OCI-LY1 (cell line): Measurements from ENCODE around the gene TBX15.

Experiments used
- H2AFZ ChIP-seq: fragments of 200-600 bp; sonication (generic), shearing (Covaris generic); 2 replicates; pipeline ENCODE4 v1.6.0; 2014; ENCODE audit warnings: antibody characterized with exemption, mild to moderate bottlenecking, low read length
- H3F3A ChIP-seq: fragments of 200-600 bp; sonication (generic), shearing (Covaris generic); 2 replicates; pipeline ENCODE4 v1.6.0; 2014; ENCODE audit warnings: mild to moderate bottlenecking, antibody characterized with exemption, low read length, moderate library complexity; ENCODE audit not compliant: insufficient read depth
- H3K27ac ChIP-seq: fragments of 200-600 bp; sonication (generic); 2 replicates; pipeline ENCODE4 v1.5.1; 2014; ENCODE audit warnings: low read length, mixed run types, mild to moderate bottlenecking, low read depth; ENCODE audit not compliant: poor library complexity, severe bottlenecking
- H3K27me3 ChIP-seq: fragments of 200-600 bp; sonication (generic); 2 replicates; pipeline ENCODE4 v1.6.0; 2014; ENCODE audit warnings: antibody characterized with exemption, mild to moderate bottlenecking, low read length, moderate library complexity; ENCODE audit not compliant: insufficient read depth
- H3K36me3 ChIP-seq: fragments of 200-600 bp; sonication (generic); 2 replicates; pipeline ENCODE4 v1.6.1; 2014; ENCODE audit warnings: mild to moderate bottlenecking, antibody characterized with exemption, low read length, moderate library complexity, mixed read lengths; ENCODE audit not compliant: insufficient read depth
- H3K4me1 ChIP-seq: fragments of 200-600 bp; sonication (generic); 2 replicates; pipeline ENCODE4 v1.5.1; 2014; ENCODE audit warnings: mild to moderate bottlenecking, low read length, moderate library complexity; ENCODE audit not compliant: insufficient read depth, severe bottlenecking
- H3K4me2 ChIP-seq: fragments of 200-600 bp; sonication (generic), shearing (Covaris generic); 2 replicates; pipeline ENCODE4 v1.6.1; 2014; ENCODE audit warnings: low read length
- H3K4me3 ChIP-seq: fragments of 200-600 bp; sonication (generic); 2 replicates; pipeline ENCODE4 v1.5.1; 2014; ENCODE audit warnings: low read length, low read depth, mild to moderate bottlenecking, mixed read lengths; ENCODE audit not compliant: poor library complexity, severe bottlenecking
- H3K79me2 ChIP-seq: fragments of 200-600 bp; shearing (Covaris generic); 2 replicates; pipeline ENCODE4 v1.6.1; 2016; ENCODE audit warnings: mixed run types, low read length, mixed read lengths; ENCODE audit not compliant: insufficient read depth
- H3K9ac ChIP-seq: fragments of 200-600 bp; sonication (generic), shearing (Covaris generic); 2 replicates; pipeline ENCODE4 v1.6.1; 2014; ENCODE audit warnings: mild to moderate bottlenecking, low read length, mixed read lengths
- H3K9me2 ChIP-seq: fragments of 200-600 bp; sonication (generic), shearing (Covaris generic); 2 replicates; pipeline ENCODE4 v1.6.1; 2014; ENCODE audit warnings: low read depth, mild to moderate bottlenecking, low read length, mixed read lengths
- H3K9me3 ChIP-seq: fragments of 200-600 bp; shearing (Covaris generic); 2 replicates; pipeline ENCODE4 v1.6.1; 2014; ENCODE audit warnings: low read length, mixed read lengths
- H4K20me1 ChIP-seq: fragments of 200-600 bp; sonication (generic), shearing (Covaris generic); 2 replicates; pipeline ENCODE4 v1.6.0; 2016; ENCODE audit warnings: mild to moderate bottlenecking, low read length; ENCODE audit not compliant: insufficient read depth
- CTCF ChIP-seq: fragments of 200-600 bp; sonication (generic), shearing (Covaris generic); IDR thresholded peaks from 2 replicates; pipeline ENCODE4 v1.5.1; 2017; ENCODE audit warnings: mild to moderate bottlenecking, antibody characterized with exemption, low read length, moderate library complexity, mixed read lengths
- EZH2 ChIP-seq: fragments of 200-600 bp; sonication (generic), shearing (Covaris generic); IDR thresholded peaks from 2 replicates; pipeline ENCODE4 v1.8.0; 2017; ENCODE audit warnings: borderline replicate concordance, mixed run types, mild to moderate bottlenecking, antibody characterized with exemption, low read length, moderate library complexity, mixed read lengths

The TBX15 gene

GRCh38 chr1:118859999-118860398, 128.1 kb downstream of the TBX15 start:
- no peaks in the 10 kb centered on the region for H3F3A ChIP-seq
- no peaks in the 10 kb centered on the region for H3K9me3 ChIP-seq
- no peaks in the 10 kb centered on the region for H3K9me2 ChIP-seq

GRCh38 chr1:118846443-118846842, 141.7 kb downstream of the TBX15 start:
- H3K4me1 ChIP-seq, result no peaks in the 10 kb centered on the region
- H3K27me3 ChIP-seq, result no peaks in the 10 kb centered on the region
- no peaks in the 10 kb centered on the region for H3F3A ChIP-seq
- H3K27ac ChIP-seq, result no peak overlapping the region
- no peaks in the 10 kb centered on the region for H3K9me3 ChIP-seq
- H3K79me2 ChIP-seq, result no peaks in the 10 kb centered on the region
- no peak overlapping the region for H3K4me3 ChIP-seq
- no peaks in the 10 kb centered on the region for H3K9me2 ChIP-seq
- no peaks in the 10 kb centered on the region for H3K36me3 ChIP-seq
- TF ChIP-seq EZH2 (no peak), CTCF (no peak)
- H3K9ac ChIP-seq, result no peak overlapping the region
- H3K4me2 ChIP-seq, result no peak overlapping the region
- no peak overlapping the region for H2AFZ ChIP-seq
- H4K20me1 ChIP-seq, result no peaks in the 10 kb centered on the region

More at GRCh38 chr1:118859999-118860398, 128.1 kb downstream of the TBX15 start:
- no peaks in the 10 kb centered on the region for H3K79me2 ChIP-seq
- no peaks in the 10 kb centered on the region for H3K36me3 ChIP-seq
- no peaks in the 10 kb centered on the region for H3K4me1 ChIP-seq
- H3K9ac ChIP-seq, result no peak overlapping the region
- no peak overlapping the region for H3K4me3 ChIP-seq
- H3K27me3 ChIP-seq, result no peaks in the 10 kb centered on the region
- no peak overlapping the region for H3K27ac ChIP-seq
- H4K20me1 ChIP-seq, result no peaks in the 10 kb centered on the region
- H3K4me2 ChIP-seq, result no peak overlapping the region
- H2AFZ ChIP-seq, result no peak overlapping the region
- TF ChIP-seq CTCF, result no peak
- no peak for TF ChIP-seq EZH2

GRCh38 chr1:118842452-118843201, 145.5 kb downstream of the TBX15 start:
- H3K4me3 ChIP-seq, result no peak overlapping the region
- no peak overlapping the region for H3K27ac ChIP-seq
- H3K36me3 ChIP-seq, result no peaks in the 10 kb centered on the region
- no peak overlapping the region for H2AFZ ChIP-seq
- H3K9me2 ChIP-seq, result no peaks in the 10 kb centered on the region
- no peaks in the 10 kb centered on the region for H3K27me3 ChIP-seq
- no peaks in the 10 kb centered on the region for H4K20me1 ChIP-seq
- TF ChIP-seq CTCF, result no peak
- TF ChIP-seq EZH2, result no peak
- no peak overlapping the region for H3K4me2 ChIP-seq
- no peaks in the 10 kb centered on the region for H3F3A ChIP-seq
- no peak overlapping the region for H3K9ac ChIP-seq
- H3K79me2 ChIP-seq, result no peaks in the 10 kb centered on the region
- H3K4me1 ChIP-seq, result no peaks in the 10 kb centered on the region
- no peaks in the 10 kb centered on the region for H3K9me3 ChIP-seq
